Fibroblast of lung (primary cell): Measurements from ENCODE around the gene CASR.
"Not testable (repeated sequence)": the region's sequence is repeated elsewhere in the genome, so short reads cannot be mapped to it uniquely, and the experiment has no call there.

ENCODE experiments used
- EZH2 ChIP-seq: IDR thresholded peaks from 2 replicates; pipeline ENCODE4 v1.5.1; 2012; ENCODE audit warnings: low read length, control low read depth, mild to moderate bottlenecking; ENCODE audit errors: missing control alignments
- TF ChIP-seq, protein P1 (sequence below), 2 donors: IDR thresholded peaks in 1 of 2; conservative IDR thresholded peaks in 1 of 2; 1 replicate in 1 of 2; 2 replicates in 1 of 2; pipeline ENCODE4 v1.5.1; 2011 to 2012; ENCODE audit warnings: low read length in 2 of 2, control low read depth in 1 of 2, inconsistent platforms in 1 of 2, low read depth in 1 of 2, mild to moderate bottlenecking in 1 of 2

DNA sequence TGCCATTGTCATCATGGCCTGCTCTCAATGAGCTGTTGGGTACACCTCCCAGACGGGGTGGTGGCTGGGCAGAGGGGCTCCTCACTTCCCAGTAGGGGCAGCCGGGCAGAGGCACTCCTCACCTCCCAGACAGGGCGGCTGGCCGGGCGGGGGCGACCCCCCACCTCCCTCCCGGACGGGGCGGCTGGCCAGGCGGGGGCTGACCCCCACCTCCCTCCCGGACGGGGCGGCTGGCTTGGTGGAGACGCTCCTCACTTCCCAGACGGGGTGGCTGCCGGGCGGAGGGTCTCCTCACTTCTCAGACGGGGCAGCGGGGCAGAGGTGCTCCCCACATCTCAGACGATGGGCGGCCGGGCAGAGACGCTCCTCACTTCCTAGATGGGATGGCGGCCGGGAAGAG lies 18.0 kb downstream of the CASR start:
- TF ChIP-seq, protein P1, sequence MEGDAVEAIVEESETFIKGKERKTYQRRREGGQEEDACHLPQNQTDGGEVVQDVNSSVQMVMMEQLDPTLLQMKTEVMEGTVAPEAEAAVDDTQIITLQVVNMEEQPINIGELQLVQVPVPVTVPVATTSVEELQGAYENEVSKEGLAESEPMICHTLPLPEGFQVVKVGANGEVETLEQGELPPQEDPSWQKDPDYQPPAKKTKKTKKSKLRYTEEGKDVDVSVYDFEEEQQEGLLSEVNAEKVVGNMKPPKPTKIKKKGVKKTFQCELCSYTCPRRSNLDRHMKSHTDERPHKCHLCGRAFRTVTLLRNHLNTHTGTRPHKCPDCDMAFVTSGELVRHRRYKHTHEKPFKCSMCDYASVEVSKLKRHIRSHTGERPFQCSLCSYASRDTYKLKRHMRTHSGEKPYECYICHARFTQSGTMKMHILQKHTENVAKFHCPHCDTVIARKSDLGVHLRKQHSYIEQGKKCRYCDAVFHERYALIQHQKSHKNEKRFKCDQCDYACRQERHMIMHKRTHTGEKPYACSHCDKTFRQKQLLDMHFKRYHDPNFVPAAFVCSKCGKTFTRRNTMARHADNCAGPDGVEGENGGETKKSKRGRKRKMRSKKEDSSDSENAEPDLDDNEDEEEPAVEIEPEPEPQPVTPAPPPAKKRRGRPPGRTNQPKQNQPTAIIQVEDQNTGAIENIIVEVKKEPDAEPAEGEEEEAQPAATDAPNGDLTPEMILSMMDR (conservative IDR thresholded peaks at IDR 0.05 in 1 of 2, IDR thresholded peaks at IDR 0.05 in 1 of 2; ENCODE audit: low read depth in 1 of 2, low read length in 2 of 2) = not testable (repeated sequence)
- not testable (repeated sequence) for TF ChIP-seq EZH2
